ENCODE data around the gene FGA.

The FGA gene

GRCh38 chr4:154617820-154618317 lies 27.3 kb upstream of the FGA start:
- H3K27ac ChIP-seq (ENCODE audit: low read depth, low read length): no peak overlapping the region
- H3K36me3 ChIP-seq (ENCODE audit: control insufficient read depth, insufficient read depth, low read length): no peaks in the 10 kb centered on the region
- no peaks in the 10 kb centered on the region for H3K27me3 ChIP-seq (ENCODE audit: control insufficient read depth, insufficient read depth, low read length)
- no peak overlapping the region for H3K4me3 ChIP-seq (ENCODE audit: low read depth, low read length)
- no peak overlapping the region for H3K9ac ChIP-seq (ENCODE audit: low read length)
- no peaks in the 10 kb centered on the region for H3K9me3 ChIP-seq (ENCODE audit: control insufficient read depth, insufficient read depth, low read depth, low read length)
- H3K4me1 ChIP-seq (ENCODE audit: control insufficient read depth, insufficient read depth, low read length): no peaks in the 10 kb centered on the region

GRCh38 chr4:154616731-154617130 lies 26.2 kb upstream of the FGA start:
- Histone ChIP-seq H3K9ac (ENCODE audit: low read length) (no peak overlapping the region), H3K9me3 (ENCODE audit: control insufficient read depth, insufficient read depth, low read depth, low read length) (no peaks in the 10 kb centered on the region), H3K27me3 (ENCODE audit: control insufficient read depth, insufficient read depth, low read length) (no peaks in the 10 kb centered on the region), H3K27ac (ENCODE audit: low read depth, low read length) (no peak overlapping the region), H3K4me3 (ENCODE audit: low read depth, low read length) (no peak overlapping the region), H3K36me3 (ENCODE audit: control insufficient read depth, insufficient read depth, low read length) (no peaks in the 10 kb centered on the region), H3K4me1 (ENCODE audit: control insufficient read depth, insufficient read depth, low read length) (no peaks in the 10 kb centered on the region)

GRCh38 chr4:154616287-154616686 lies 25.7 kb upstream of the FGA start:
- H3K9me3 ChIP-seq (ENCODE audit: control insufficient read depth, insufficient read depth, low read depth, low read length): no peaks in the 10 kb centered on the region
- no peak overlapping the region for H3K4me3 ChIP-seq (ENCODE audit: low read depth, low read length)
- H3K27me3 ChIP-seq (ENCODE audit: control insufficient read depth, insufficient read depth, low read length): no peaks in the 10 kb centered on the region
- no peaks in the 10 kb centered on the region for H3K36me3 ChIP-seq (ENCODE audit: control insufficient read depth, insufficient read depth, low read length)
- no peak overlapping the region for H3K27ac ChIP-seq (ENCODE audit: low read depth, low read length)
- no peak overlapping the region for H3K9ac ChIP-seq (ENCODE audit: low read length)
- no peaks in the 10 kb centered on the region for H3K4me1 ChIP-seq (ENCODE audit: control insufficient read depth, insufficient read depth, low read length)

GRCh38 chr4:154615211-154615610 lies 24.7 kb upstream of the FGA start:
- no peaks in the 10 kb centered on the region for H3K36me3 ChIP-seq (ENCODE audit: control insufficient read depth, insufficient read depth, low read length)
- no peaks in the 10 kb centered on the region for H3K4me1 ChIP-seq (ENCODE audit: control insufficient read depth, insufficient read depth, low read length)

GRCh38 chr4:154614306-154614705 lies 23.8 kb upstream of the FGA start:
- H3K27me3 ChIP-seq (ENCODE audit: control insufficient read depth, insufficient read depth, low read length): no peaks in the 10 kb centered on the region
- H3K9me3 ChIP-seq (ENCODE audit: control insufficient read depth, insufficient read depth, low read depth, low read length): no peaks in the 10 kb centered on the region
- H3K4me3 ChIP-seq (ENCODE audit: low read depth, low read length): no peak overlapping the region
- H3K4me1 ChIP-seq (ENCODE audit: control insufficient read depth, insufficient read depth, low read length): no peaks in the 10 kb centered on the region
- no peaks in the 10 kb centered on the region for H3K36me3 ChIP-seq (ENCODE audit: control insufficient read depth, insufficient read depth, low read length)
- no peak overlapping the region for H3K9ac ChIP-seq (ENCODE audit: low read length)
- no peak overlapping the region for H3K27ac ChIP-seq (ENCODE audit: low read depth, low read length)

More at GRCh38 chr4:154615211-154615610, 24.7 kb upstream of the FGA start:
- Histone ChIP-seq H3K9ac (ENCODE audit: low read length) (no peak overlapping the region), H3K9me3 (ENCODE audit: control insufficient read depth, insufficient read depth, low read depth, low read length) (no peaks in the 10 kb centered on the region), H3K4me3 (ENCODE audit: low read depth, low read length) (no peak overlapping the region), H3K27ac (ENCODE audit: low read depth, low read length) (no peak overlapping the region), H3K27me3 (ENCODE audit: control insufficient read depth, insufficient read depth, low read length) (no peaks in the 10 kb centered on the region)

GRCh38 chr4:154612472-154613414 lies 22.2 kb upstream of the FGA start, which contains the start of gene FGG:
Gene FGG, minus strand, starts transcription at chr4:154612656. Its CDS starts 47 bp downstream, at chr4:154612609.
- Histone ChIP-seq H3K27me3 (ENCODE audit: control insufficient read depth, insufficient read depth, low read length) (no peaks in the 10 kb centered on the region), H3K4me3 (ENCODE audit: low read depth, low read length) (no peak within 1 kb of the TSS), H3K36me3 (ENCODE audit: control insufficient read depth, insufficient read depth, low read length) (no peaks in the 10 kb centered on the region), H3K4me1 (ENCODE audit: control insufficient read depth, insufficient read depth, low read length) (no peaks in the 10 kb centered on the region), H3K27ac (ENCODE audit: low read depth, low read length) (no peak within 1 kb of the TSS), H3K9me3 (ENCODE audit: control insufficient read depth, insufficient read depth, low read depth, low read length) (no peaks in the 10 kb centered on the region), H3K9ac (ENCODE audit: low read length) (no peak within 1 kb of the TSS)

GRCh38 chr4:154611833-154612232 lies 21.3 kb upstream of the FGA start:
- H3K4me1 ChIP-seq (ENCODE audit: control insufficient read depth, insufficient read depth, low read length): no peaks in the 10 kb centered on the region
- H3K9me3 ChIP-seq (ENCODE audit: control insufficient read depth, insufficient read depth, low read depth, low read length): no peaks in the 10 kb centered on the region
- no peak overlapping the region for H3K4me3 ChIP-seq (ENCODE audit: low read depth, low read length)
- H3K9ac ChIP-seq (ENCODE audit: low read length): no peak overlapping the region
- H3K36me3 ChIP-seq (ENCODE audit: control insufficient read depth, insufficient read depth, low read length): no peaks in the 10 kb centered on the region
- no peaks in the 10 kb centered on the region for H3K27me3 ChIP-seq (ENCODE audit: control insufficient read depth, insufficient read depth, low read length)
- no peak overlapping the region for H3K27ac ChIP-seq (ENCODE audit: low read depth, low read length)

- Histone ChIP-seq H3K9ac (ENCODE audit: low read length) (no peak overlapping the region), H3K27me3 (ENCODE audit: control insufficient read depth, insufficient read depth, low read length) (no peaks in the 10 kb centered on the region)
Observed at GRCh38 chr4:154610582-154610981, 20.0 kb upstream of the FGA start.

GRCh38 chr4:154609532-154609931 lies 19.0 kb upstream of the FGA start:
- Histone ChIP-seq H3K4me3 (ENCODE audit: low read depth, low read length) (no peak overlapping the region), H3K9me3 (ENCODE audit: control insufficient read depth, insufficient read depth, low read depth, low read length) (no peaks in the 10 kb centered on the region), H3K36me3 (ENCODE audit: control insufficient read depth, insufficient read depth, low read length) (no peaks in the 10 kb centered on the region), H3K9ac (ENCODE audit: low read length) (no peak overlapping the region), H3K4me1 (ENCODE audit: control insufficient read depth, insufficient read depth, low read length) (no peaks in the 10 kb centered on the region), H3K27ac (ENCODE audit: low read depth, low read length) (no peak overlapping the region), H3K27me3 (ENCODE audit: control insufficient read depth, insufficient read depth, low read length) (no peaks in the 10 kb centered on the region)

More at GRCh38 chr4:154610582-154610981, 20.0 kb upstream of the FGA start:
- Histone ChIP-seq H3K27ac (ENCODE audit: low read depth, low read length) (no peak overlapping the region), H3K36me3 (ENCODE audit: control insufficient read depth, insufficient read depth, low read length) (no peaks in the 10 kb centered on the region), H3K4me1 (ENCODE audit: control insufficient read depth, insufficient read depth, low read length) (no peaks in the 10 kb centered on the region), H3K9me3 (ENCODE audit: control insufficient read depth, insufficient read depth, low read depth, low read length) (no peaks in the 10 kb centered on the region), H3K4me3 (ENCODE audit: low read depth, low read length) (no peak overlapping the region)

GRCh38 chr4:154608361-154609252 lies 18.1 kb upstream of the FGA start:
- no peak overlapping the region for H3K9ac ChIP-seq (ENCODE audit: low read length)
- no peak overlapping the region for H3K4me3 ChIP-seq (ENCODE audit: low read depth, low read length)
- no peaks in the 10 kb centered on the region for H3K27me3 ChIP-seq (ENCODE audit: control insufficient read depth, insufficient read depth, low read length)
- H3K9me3 ChIP-seq (ENCODE audit: control insufficient read depth, insufficient read depth, low read depth, low read length): no peaks in the 10 kb centered on the region
- H3K27ac ChIP-seq (ENCODE audit: low read depth, low read length): no peak overlapping the region
- 0 out of 2 replicates have a peak, but pooled peaks cover 2% of the 10 kb centered on the region for H3K4me1 ChIP-seq (ENCODE audit: control insufficient read depth, insufficient read depth, low read length)
- H3K36me3 ChIP-seq (ENCODE audit: control insufficient read depth, insufficient read depth, low read length): no peaks in the 10 kb centered on the region

Measured in HUES6 (cell line).